HCT116 (cell line): Measurements from ENCODE around the gene TUBB4A. TPM values are rescaled to one million over a fixed set of nuclear protein-coding genes. Genes with fewer than 3 reads are reported as not detected.

Experiments used
- ATAC-seq: fragments of 200-7000 bp; cut with Tn5 transposase; 2 replicates; pipeline ENCODE4 v1.9.1; 2020; ENCODE audit warnings: mild to moderate bottlenecking, moderate library complexity
- BruUV-seq: library from RNA; stranded (reverse); fragments of 400-500 nt; replicated peaks from 2 replicates; lab custom pipeline; 2021; lab: Mats Ljungman, UMichigan
- CTCF ChIA-PET: fragments of 300-600 bp; sonication (Branson Sonifier 250); formaldehyde crosslinking; loops from one replicate; lab custom pipeline; 2021; ENCODE audit warnings: antibody characterized with exemption; lab: Charles Lee
- POLR2A ChIA-PET: fragments of 300-600, 350-600 bp; sonication (Branson Sonifier 250); formaldehyde crosslinking; loops from one replicate; lab custom pipeline; 2021; ENCODE audit warnings: antibody characterized with exemption; lab: Charles Lee
- RAD21 ChIA-PET, 2 experiments: fragments of 300-600 bp; sonication (Branson Sonifier 250); formaldehyde crosslinking; loops; one replicate each; lab custom pipeline; 2023; ENCODE audit warnings: low total read pairs in 2 of 2; ENCODE audit not compliant: uncharacterized antibody in 2 of 2, unreplicated experiment in 2 of 2, low non-redundant PET in 1 of 2; lab: Charles Lee
- DNase-seq: peaks from one replicate; pipeline ENCODE4 v3.0.0-alpha.2; 2010; ENCODE audit warnings: low read depth, low spot score
- H2AFZ ChIP-seq: fragments of 200-600 bp; shearing (Covaris generic), sonication (generic); 2 replicates; pipeline ENCODE4 v1.6.1; 2017; ENCODE audit warnings: low read depth, mixed run types, mixed read lengths, antibody characterized with exemption, low read length; ENCODE audit not compliant: poor library complexity, severe bottlenecking
- H3K27ac ChIP-seq: 2 replicates; pipeline ENCODE4 v1.5.1; 2012; ENCODE audit warnings: low read depth, low read length
- H3K27me3 ChIP-seq: fragments of 200-600 bp; sonication (generic); 2 replicates; pipeline ENCODE4 v1.6.1; 2016; ENCODE audit warnings: mixed run types, low read length, mixed read lengths; ENCODE audit not compliant: insufficient read depth
- H3K36me3 ChIP-seq, 2 experiments: fragments of 200-500 bp in 1 of 2; fragments of 200-600 bp in 1 of 2; sonication (Bioruptor generic) in 1 of 2; sonication (generic) in 1 of 2; 2 replicates each; pipeline versions ENCODE4 v1.5.1 to v1.6.1; 2014 to 2016; ENCODE audit warnings: low read length in 2 of 2, inconsistent platforms in 1 of 2, mixed read lengths in 1 of 2, mixed run types in 1 of 2; ENCODE audit not compliant: insufficient read depth in 2 of 2, control insufficient read depth in 1 of 2
- H3K4me1 ChIP-seq, 2 experiments: fragments of 200-600 bp in 1 of 2; sonication (generic) in 1 of 2; 2 replicates each; pipeline versions ENCODE4 v1.5.1 to v1.6.1; 2012 to 2017; ENCODE audit warnings: low read length in 2 of 2, inconsistent platforms in 1 of 2, mild to moderate bottlenecking in 1 of 2, mixed read lengths in 1 of 2, mixed run types in 1 of 2, moderate library complexity in 1 of 2; ENCODE audit not compliant: insufficient read depth in 2 of 2, control insufficient read depth in 1 of 2
- H3K4me2 ChIP-seq: fragments of 200-600 bp; sonication (generic); 2 replicates; pipeline ENCODE4 v1.6.1; 2017; ENCODE audit warnings: mixed run types, low read length, mixed read lengths
- H3K4me3 ChIP-seq, 2 experiments: fragments of 200-600 bp in 1 of 2; sonication (generic) in 1 of 2; replicated peaks in 1 of 2; 2 replicates each; pipeline ENCODE4 v1.5.1; 2011 to 2016; ENCODE audit warnings: low read length in 2 of 2, control low read depth in 1 of 2, low read depth in 1 of 2, mild to moderate bottlenecking in 1 of 2, mixed read lengths in 1 of 2, mixed run types in 1 of 2
- H3K79me2 ChIP-seq: fragments of 200-600 bp; sonication (generic); 2 replicates; pipeline ENCODE4 v1.6.1; 2017; ENCODE audit warnings: mild to moderate bottlenecking, mixed run types, low read length, moderate library complexity, mixed read lengths; ENCODE audit not compliant: insufficient read depth
- H3K9ac ChIP-seq: fragments of 200-600 bp; sonication (generic); 2 replicates; pipeline ENCODE4 v1.6.1; 2016; ENCODE audit warnings: low read length, mixed read lengths
- H3K9me2 ChIP-seq: fragments of 200-600 bp; sonication (generic), shearing (Covaris generic); 2 replicates; pipeline ENCODE4 v1.6.1; 2017; ENCODE audit warnings: mixed run types, mild to moderate bottlenecking, moderate library complexity; ENCODE audit not compliant: insufficient read depth
- H3K9me3 ChIP-seq, 2 experiments: fragments of 200-500 bp in 1 of 2; fragments of 200-600 bp in 1 of 2; sonication (Bioruptor generic) in 1 of 2; sonication (generic) in 1 of 2; 2 replicates each; pipeline ENCODE4 v1.6.1; 2014 to 2017; ENCODE audit warnings: low read length in 2 of 2, mixed read lengths in 2 of 2, inconsistent platforms in 1 of 2, low read depth in 1 of 2, mild to moderate bottlenecking in 1 of 2, mixed run types in 1 of 2, moderate library complexity in 1 of 2; ENCODE audit not compliant: control insufficient read depth in 1 of 2, insufficient read depth in 1 of 2
- H4K20me1 ChIP-seq: fragments of 200-600 bp; sonication (generic), shearing (Covaris generic); 2 replicates; pipeline ENCODE4 v1.6.1; 2017; ENCODE audit warnings: mixed run types, mild to moderate bottlenecking, moderate library complexity; ENCODE audit not compliant: insufficient read depth
- CBX3 ChIP-seq: IDR thresholded peaks from 2 replicates; pipeline ENCODE4 v1.6.1; 2012; ENCODE audit warnings: low read depth
- POLR2A ChIP-seq: IDR thresholded peaks from 2 replicates; pipeline ENCODE4 v1.7.0; 2011; ENCODE audit warnings: borderline replicate concordance; ENCODE audit not compliant: insufficient read depth, insufficient read length; ENCODE audit errors: extremely low read depth
- REST ChIP-seq: IDR thresholded peaks from 2 replicates; pipeline ENCODE4 v1.6.1; 2012; ENCODE audit warnings: low read depth
- SIN3A ChIP-seq: IDR thresholded peaks from 2 replicates; pipeline ENCODE4 v1.6.1; 2012; ENCODE audit warnings: low read depth
- YY1 ChIP-seq: IDR thresholded peaks from 2 replicates; pipeline ENCODE4 v1.6.1; 2011; ENCODE audit warnings: low read length, low read depth, moderate library complexity, mild to moderate bottlenecking; ENCODE audit not compliant: insufficient replicate concordance; ENCODE audit errors: extremely low read depth
- intact Hi-C: fragments of 100-400 bp; cut with micrococcal nuclease; formaldehyde crosslinking; loops from 2 replicates; pipeline ENCODE4 v1.10.0; 2022
- total RNA-seq: library from RNA; stranded (reverse); gene quantifications from one replicate; pipeline ENCODE4 v1.2.1, GENCODE V29; 2021; ENCODE audit not compliant: unreplicated experiment

Gene TUBB4A
- total RNA-seq, 1 experiment from 2014 or later, result 32.5 TPM

DNA sequence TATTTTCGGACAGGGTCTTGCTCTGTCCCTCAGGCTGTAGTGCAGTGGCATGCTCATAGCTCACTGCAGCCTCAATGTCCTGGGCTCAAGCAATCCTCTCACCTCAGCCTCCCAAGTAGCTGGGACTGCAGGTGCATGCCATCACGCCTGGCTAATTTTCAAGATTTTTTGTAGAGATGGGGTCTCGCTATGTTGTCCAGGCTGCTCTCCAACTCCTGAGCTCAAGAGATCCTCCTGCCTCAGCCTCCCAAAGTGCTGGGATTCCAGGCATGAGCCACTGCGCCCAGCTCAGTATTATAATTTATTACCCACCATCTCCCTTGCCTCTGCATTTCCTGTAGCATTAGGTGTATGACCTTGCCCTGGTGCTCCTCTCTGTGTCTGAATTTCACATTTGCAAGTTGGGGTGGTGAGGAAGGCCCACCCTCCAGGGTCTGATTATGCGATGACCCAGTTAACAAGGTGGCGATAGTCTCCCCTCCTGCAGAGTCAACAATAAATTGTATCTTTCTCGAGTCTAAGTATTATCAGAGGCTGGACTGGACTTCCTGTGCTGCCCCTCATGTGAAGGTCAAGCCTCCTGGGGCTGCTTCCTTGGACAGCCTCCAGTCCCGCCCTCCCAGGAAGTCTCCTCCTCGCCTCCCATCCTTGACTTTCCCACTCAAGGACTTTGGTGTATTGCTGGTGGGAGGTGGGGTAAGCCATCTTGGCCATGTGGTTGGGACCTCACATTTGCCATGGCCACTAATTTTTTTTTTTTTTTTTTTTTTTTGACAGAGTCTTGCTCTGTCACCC is 1.5 kb upstream of the TUBB4A start (continued):
- no peak for TF ChIP-seq CBX3

DNA sequence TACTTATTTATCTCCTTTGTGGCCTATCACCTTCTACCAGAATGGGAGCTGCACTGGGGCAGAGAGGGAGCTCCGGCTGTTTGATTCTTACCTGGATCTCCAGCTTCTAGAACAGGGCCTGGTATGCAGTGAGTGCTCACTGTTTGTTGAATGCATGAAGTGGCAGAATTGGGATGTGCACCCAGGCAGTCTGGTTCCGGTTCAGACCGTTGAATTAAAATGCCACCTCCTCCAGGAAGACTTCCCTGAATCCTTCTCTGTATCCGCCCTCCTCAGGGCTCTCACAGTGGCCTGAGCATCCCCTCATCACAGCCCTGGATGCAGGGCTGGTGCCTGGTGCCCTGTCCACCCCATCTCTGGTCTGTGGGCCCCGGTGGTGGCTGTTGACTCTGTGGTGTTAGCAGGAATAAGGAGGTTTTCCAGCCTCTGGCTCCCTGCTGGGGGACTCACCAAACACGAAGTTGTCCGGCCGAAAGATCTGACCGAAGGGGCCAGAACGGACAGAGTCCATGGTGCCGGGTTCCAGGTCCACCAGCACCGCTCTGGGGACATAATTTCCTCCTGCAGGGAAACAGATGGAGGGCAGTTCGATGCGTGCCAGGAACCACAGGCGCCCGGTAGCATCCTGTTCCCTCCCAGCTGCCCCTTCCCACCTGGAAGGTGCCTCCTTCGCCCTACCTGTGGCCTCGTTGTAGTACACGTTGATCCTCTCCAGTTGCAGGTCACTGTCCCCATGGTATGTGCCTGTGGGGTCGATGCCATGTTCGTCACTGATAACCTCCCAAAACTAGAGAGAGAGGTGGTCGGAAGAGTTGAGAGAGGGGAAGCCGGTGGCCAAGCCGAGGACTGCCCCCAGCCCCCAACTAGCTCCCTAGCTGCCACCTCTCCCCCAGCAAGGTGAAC is 1.0 kb downstream of the TUBB4A start:
- TF ChIP-seq POLR2A, result no peak
- no peak for TF ChIP-seq REST
- no peak for TF ChIP-seq SIN3A
- no peak for TF ChIP-seq YY1
- Histone ChIP-seq H3K27me3 (no peaks in the 10 kb centered on the region), H3K9me2 (no peaks in the 10 kb centered on the region), H3K4me3 (peak overlapping the region; percentile 50 to 68), H2AFZ (no peak overlapping the region), H3K9ac (peak overlapping the region; percentile 66), H3K27ac (peak overlapping the region; percentile 57; the same call in 1 of the 2 replicates), H3K4me1 (peaks cover 14 to 35% of the 10 kb centered on the region in 2 experiments), H3K36me3 (peaks cover 0 to 5% of the 10 kb centered on the region in 2 experiments; a peak in 1 of 4 replicates), H3K4me2 (peak overlapping the region; percentile 88), H4K20me1 (no peaks in the 10 kb centered on the region), H3K79me2 (no peaks in the 10 kb centered on the region), H3K9me3 (no peaks in the 10 kb centered on the region)
- POLR2A ChIA-PET, result interaction anchor here (1.2 kb wide), 1 partner anchor 15 kb away, joined by 3 read pairs; no protein-coding TSS in a partner anchor
- RAD21 ChIA-PET, result no interaction called here
- TSS peak; percentile 46 for BruUV-seq
- ATAC-seq (no peak), DNase-seq (no peak)
- intact Hi-C loops, result no loop called here
- CTCF ChIA-PET, result no interaction called here
